Smooth muscle cell (in vitro differentiated cells): ENCODE results near the gene ZSWIM4. TPM values are rescaled to one million over a fixed set of nuclear protein-coding genes. Genes with fewer than 3 reads are reported as not detected.

ENCODE experiments used
- DNase-seq: peaks from one replicate; lab custom pipeline; 2025; ENCODE audit not compliant: unreplicated experiment; lab: John Stamatoyannopoulos, UW
- H2AFZ ChIP-seq: fragments of 200-600 bp; sonication (generic); 2 replicates; pipeline ENCODE4 v1.6.0; 2016; ENCODE audit warnings: antibody characterized with exemption, low read depth, mild to moderate bottlenecking
- H3F3A ChIP-seq: fragments of 200-600 bp; sonication (generic); 2 replicates; pipeline ENCODE4 v1.6.0; 2017; ENCODE audit warnings: antibody characterized with exemption, low read depth
- H3K27ac ChIP-seq: fragments of 200-600 bp; sonication (generic); 2 replicates; pipeline ENCODE4 v1.5.1; 2016; ENCODE audit warnings: low read depth, mild to moderate bottlenecking
- H3K27me3 ChIP-seq: fragments of 200-600 bp; sonication (generic); 2 replicates; pipeline ENCODE4 v1.6.1; 2016; ENCODE audit warnings: low read depth, mild to moderate bottlenecking
- H3K36me3 ChIP-seq: fragments of 200-600 bp; sonication (generic); 2 replicates; pipeline ENCODE4 v1.5.1; 2016; ENCODE audit warnings: low read depth
- H3K4me1 ChIP-seq: fragments of 200-600 bp; sonication (generic); 2 replicates; pipeline ENCODE4 v1.5.1; 2016; ENCODE audit warnings: low read depth
- H3K4me2 ChIP-seq: fragments of 200-600 bp; sonication (generic); 2 replicates; pipeline ENCODE4 v1.6.0; 2016; ENCODE audit warnings: mild to moderate bottlenecking
- H3K4me3 ChIP-seq: fragments of 200-600 bp; sonication (generic); 2 replicates; pipeline ENCODE4 v1.5.1; 2016; ENCODE audit warnings: mild to moderate bottlenecking
- H3K79me2 ChIP-seq: fragments of 200-600 bp; sonication (generic); 2 replicates; pipeline ENCODE4 v1.6.0; 2016; ENCODE audit warnings: low read depth, mild to moderate bottlenecking
- H3K9ac ChIP-seq: fragments of 200-600 bp; sonication (generic); 2 replicates; pipeline ENCODE4 v1.6.0; 2016; ENCODE audit warnings: low read depth
- H3K9me3 ChIP-seq: fragments of 200-600 bp; sonication (generic); replicated peaks from 2 replicates; pipeline ENCODE4 v1.5.1; 2016; ENCODE audit warnings: low read depth
- H4K20me1 ChIP-seq: fragments of 200-600 bp; sonication (generic); 2 replicates; pipeline ENCODE4 v1.6.0; 2016; ENCODE audit warnings: low read depth
- CTCF ChIP-seq: fragments of 200-600 bp; sonication (generic); IDR thresholded peaks from 2 replicates; pipeline ENCODE4 v1.5.1; 2017; ENCODE audit warnings: borderline replicate concordance, mild to moderate bottlenecking, antibody characterized with exemption; ENCODE audit not compliant: insufficient read depth, poor library complexity, severe bottlenecking
- WGBS: methylation state at CpG from one replicate; pipeline ENCODE4 v1.1.7; 2016; ENCODE audit warnings: low lambda C conversion rate; 5-methylcytosine and 5-hydroxymethylcytosine counted together
- polyA plus RNA-seq: library from polyadenylated mRNA; unstranded; fragments of >200 nt; fragmentation: Nextera tagmentation; extraction: Ambion mirVana; gene quantifications from 2 replicates; pipeline ENCODE4 v1.2.1, GENCODE V29; 2016
- total RNA-seq: library from RNA; depleted of rRNA; stranded (reverse); fragments of >200 nt; gene quantifications from 2 replicates; pipeline ENCODE4 v1.2.3, GENCODE V29; 2014

ZSWIM4 gene
- total and polyA plus RNA-seq, 2 experiments from 2014 or later = 3.0 to 5.8 TPM

- Histone ChIP-seq H3K36me3 (no peaks in the 10 kb centered on the region), H3K4me3 (peak overlapping the region; percentile 94), H2AFZ (no peak overlapping the region), H3K79me2 (peaks cover 76% of the 10 kb centered on the region), H3K27me3 (no peaks in the 10 kb centered on the region), H3K4me1 (peaks cover 14% of the 10 kb centered on the region), H3K9ac (peak overlapping the region; percentile 99), H3K9me3 (no peaks in the 10 kb centered on the region), H3K27ac (peak overlapping the region; percentile 100), H3F3A (peaks cover 58% of the 10 kb centered on the region), H3K4me2 (peak overlapping the region; percentile 87), H4K20me1 (peaks cover 90% of the 10 kb centered on the region)
- TF ChIP-seq CTCF = no peak
- DNase-seq = no peak
- WGBS = 68% methylated on average over 18 of the region's 18 CpGs
Observed at GRCh38 chr19:13838435-13839129, 43.3 kb downstream of the ZSWIM4 start.

- Histone ChIP-seq H3K27me3 (no peaks in the 10 kb centered on the region), H3K4me2 (peak overlapping the region; percentile 87), H3K4me1 (peaks cover 21% of the 10 kb centered on the region), H3F3A (peaks cover 60% of the 10 kb centered on the region), H3K9me3 (no peaks in the 10 kb centered on the region), H3K36me3 (no peaks in the 10 kb centered on the region), H2AFZ (no peak overlapping the region), H3K9ac (peak overlapping the region; percentile 99), H3K27ac (peak overlapping the region; percentile 100), H3K4me3 (peak overlapping the region; percentile 94), H4K20me1 (peaks cover 83% of the 10 kb centered on the region), H3K79me2 (peaks cover 76% of the 10 kb centered on the region)
- DNase-seq = peak; percentile 32
- no peak for TF ChIP-seq CTCF
- 26% methylated on average over 23 of the region's 36 CpGs for WGBS
Observed at GRCh38 chr19:13839130-13839937, 44.1 kb downstream of the ZSWIM4 start.

GRCh38 chr19:13839938-13840304 lies 44.7 kb downstream of the ZSWIM4 start:
- Histone ChIP-seq H3K4me3 (peak overlapping the region; percentile 94), H3K27me3 (no peaks in the 10 kb centered on the region), H3K9ac (peak overlapping the region; percentile 99), H3K79me2 (peaks cover 76% of the 10 kb centered on the region), H2AFZ (no peak overlapping the region), H3K9me3 (no peaks in the 10 kb centered on the region), H3K4me2 (peak overlapping the region; percentile 87), H4K20me1 (peaks cover 77% of the 10 kb centered on the region), H3K27ac (peak overlapping the region; percentile 100), H3K4me1 (peaks cover 21% of the 10 kb centered on the region), H3F3A (peaks cover 58% of the 10 kb centered on the region), H3K36me3 (no peaks in the 10 kb centered on the region)
- no peak for TF ChIP-seq CTCF
- DNase-seq = no peak
- 44% methylated on average over 2 of the region's 6 CpGs for WGBS
